H9 (cell line): ENCODE results near the gene TBC1D9. TPM values are rescaled to one million over a fixed set of nuclear protein-coding genes. Genes with fewer than 3 reads are reported as not detected.

Experiments used
- DNase-seq: peaks from one replicate; pipeline ENCODE4 v3.0.0-alpha.2; 2017
- H2AFZ ChIP-seq: one replicate; pipeline ENCODE4 v1.6.1; 2013; ENCODE audit warnings: mild to moderate bottlenecking, low read length, control low read depth, moderate library complexity
- H2AK5ac ChIP-seq: 2 replicates; pipeline ENCODE4 v1.6.1; 2013; ENCODE audit warnings: low read length, control low read depth, mixed read lengths; ENCODE audit not compliant: insufficient read length
- H2BK120ac ChIP-seq: one replicate; pipeline ENCODE4 v1.6.1; 2013; ENCODE audit warnings: low read depth, mild to moderate bottlenecking, low read length, control low read depth, inconsistent platforms; ENCODE audit not compliant: poor library complexity, severe bottlenecking
- H2BK12ac ChIP-seq: 2 replicates; pipeline ENCODE4 v1.6.1; 2013; ENCODE audit warnings: low read length, control low read depth, mixed read lengths, low read depth; ENCODE audit not compliant: insufficient read length
- H2BK15ac ChIP-seq: 2 replicates; pipeline ENCODE4 v1.6.1; 2013; ENCODE audit warnings: low read depth, low read length, control low read depth
- H2BK20ac ChIP-seq: one replicate; pipeline ENCODE4 v1.6.1; 2013; ENCODE audit warnings: low read depth, mild to moderate bottlenecking, low read length, control low read depth, inconsistent platforms; ENCODE audit not compliant: poor library complexity, severe bottlenecking
- H2BK5ac ChIP-seq: 2 replicates; pipeline ENCODE4 v1.6.1; 2013; ENCODE audit warnings: low read length, control low read depth, mixed read lengths; ENCODE audit not compliant: insufficient read length
- H3K14ac ChIP-seq: 2 replicates; pipeline ENCODE4 v1.6.1; 2013; ENCODE audit warnings: low read length, control low read depth; ENCODE audit not compliant: insufficient read depth
- H3K18ac ChIP-seq: 2 replicates; pipeline ENCODE4 v1.6.1; 2013; ENCODE audit warnings: low read depth, mild to moderate bottlenecking, mixed read lengths, low read length, control low read depth; ENCODE audit not compliant: insufficient read length
- H3K23ac ChIP-seq: 2 replicates; pipeline ENCODE4 v1.6.1; 2013; ENCODE audit warnings: low read length, control low read depth, mixed read lengths, low read depth; ENCODE audit not compliant: insufficient read length
- H3K23me2 ChIP-seq: 2 replicates; pipeline ENCODE4 v1.6.1; 2013; ENCODE audit warnings: low read depth, mild to moderate bottlenecking, mixed read lengths, low read length, control low read depth; ENCODE audit not compliant: insufficient read length, poor library complexity, severe bottlenecking
- H3K27ac ChIP-seq: 2 replicates; pipeline ENCODE4 v1.5.1; 2013; ENCODE audit warnings: low read length, control low read depth, mixed read lengths, low read depth; ENCODE audit not compliant: insufficient read length
- H3K27me3 ChIP-seq: 2 replicates; pipeline ENCODE4 v1.6.1; 2013; ENCODE audit warnings: low read length, control low read depth, inconsistent platforms; ENCODE audit not compliant: insufficient read depth
- H3K4ac ChIP-seq: 2 replicates; pipeline ENCODE4 v1.6.1; 2013; ENCODE audit warnings: low read depth, mild to moderate bottlenecking, control low read depth, inconsistent platforms, low read length, moderate library complexity
- H3K4me1 ChIP-seq: 2 replicates; pipeline ENCODE4 v1.6.1; 2013; ENCODE audit warnings: low read length, control low read depth, inconsistent platforms; ENCODE audit not compliant: insufficient read depth
- H3K4me2 ChIP-seq: 2 replicates; pipeline ENCODE4 v1.6.1; 2013; ENCODE audit warnings: low read length, control low read depth, mixed read lengths; ENCODE audit not compliant: insufficient read length, insufficient read depth
- H3K56ac ChIP-seq: 2 replicates; pipeline ENCODE4 v1.6.1; 2013; ENCODE audit warnings: low read depth, mild to moderate bottlenecking, mixed read lengths, low read length, control low read depth; ENCODE audit not compliant: insufficient read length
- H3K79me1 ChIP-seq: 2 replicates; pipeline ENCODE4 v1.6.1; 2013; ENCODE audit warnings: low read depth, mild to moderate bottlenecking, moderate library complexity, low read length, control low read depth, inconsistent platforms; ENCODE audit not compliant: insufficient read depth, poor library complexity, severe bottlenecking
- H3K79me2 ChIP-seq: 2 replicates; pipeline ENCODE4 v1.6.1; 2013; ENCODE audit warnings: low read length, control low read depth, inconsistent platforms; ENCODE audit not compliant: insufficient read depth
- H3K9ac ChIP-seq: 2 replicates; pipeline ENCODE4 v1.6.1; 2013; ENCODE audit warnings: low read length, control low read depth, mixed read lengths; ENCODE audit not compliant: insufficient read length; ENCODE audit errors: extremely low read depth
- H3K9me3 ChIP-seq: one replicate; pipeline ENCODE4 v1.6.1; 2013; ENCODE audit warnings: low read depth, low read length, inconsistent platforms; ENCODE audit not compliant: control insufficient read depth
- H3T11ph ChIP-seq: one replicate; pipeline ENCODE4 v1.6.1; 2013; ENCODE audit warnings: mild to moderate bottlenecking, low read length, control low read depth, inconsistent platforms
- H4K20me1 ChIP-seq: one replicate; pipeline ENCODE4 v1.6.1; 2013; ENCODE audit not compliant: control insufficient read depth, insufficient read length, insufficient read depth
- H4K5ac ChIP-seq: 2 replicates; pipeline ENCODE4 v1.6.1; 2013; ENCODE audit warnings: low read depth, mild to moderate bottlenecking, mixed read lengths, low read length, control low read depth; ENCODE audit not compliant: insufficient read length
- H4K8ac ChIP-seq: replicated peaks from 2 replicates; pipeline ENCODE4 v1.6.1; 2013; ENCODE audit warnings: low read length, control low read depth, mixed read lengths, low read depth; ENCODE audit not compliant: insufficient read length
- H4K91ac ChIP-seq: 2 replicates; pipeline ENCODE4 v1.6.1; 2013; ENCODE audit warnings: low read depth, mild to moderate bottlenecking, moderate library complexity, mixed read lengths, low read length, control low read depth; ENCODE audit not compliant: insufficient read length
- H3K27ac Mint-ChIP-seq, 3 experiments: 2 replicates in 2 of 3; 3 replicates in 1 of 3; pipeline ENCODE4 v1.8.0; 2020 to 2021; ENCODE audit warnings: mixed read lengths in 3 of 3, mild to moderate bottlenecking in 1 of 3, moderate library complexity in 1 of 3
- H3K27me3 Mint-ChIP-seq: 2 replicates; pipeline ENCODE4 v1.8.0; 2021; ENCODE audit warnings: low read depth, mild to moderate bottlenecking, moderate library complexity, mixed read lengths
- H3K36me3 Mint-ChIP-seq, 3 experiments: 2 replicates in 2 of 3; 3 replicates in 1 of 3; pipeline ENCODE4 v1.8.0; 2020 to 2021; ENCODE audit warnings: low read depth in 3 of 3, mixed read lengths in 3 of 3; ENCODE audit not compliant: insufficient read depth in 1 of 3
- H3K4me1 Mint-ChIP-seq, 2 experiments: 2 replicates each; pipeline ENCODE4 v1.8.0; 2020; ENCODE audit warnings: mixed read lengths in 2 of 2
- H3K4me3 Mint-ChIP-seq, 2 experiments: 2 replicates in 1 of 2; 3 replicates in 1 of 2; pipeline ENCODE4 v1.8.0; 2020 to 2021; ENCODE audit warnings: mild to moderate bottlenecking in 2 of 2, mixed read lengths in 2 of 2, moderate library complexity in 1 of 2
- H3K9me3 Mint-ChIP-seq, 2 experiments: 2 replicates in 1 of 2; 3 replicates in 1 of 2; pipeline ENCODE4 v1.8.0; 2020; ENCODE audit warnings: mild to moderate bottlenecking in 2 of 2, mixed read lengths in 2 of 2, moderate library complexity in 1 of 2
- total RNA-seq: library from RNA; stranded (reverse); gene quantifications from 2 replicates; pipeline ENCODE4 v1.2.1, GENCODE V29; 2021
- TF ChIP-seq, protein P1 (sequence below): fragments of 200-600 bp; sonication (generic); conservative IDR thresholded peaks from 3 replicates; pipeline ENCODE4 v1.8.0; 2021; ENCODE audit warnings: antibody characterized with exemption, mild to moderate bottlenecking

The TBC1D9 gene
- total RNA-seq, 1 experiment from 2014 or later = 0.63 TPM

DNA sequence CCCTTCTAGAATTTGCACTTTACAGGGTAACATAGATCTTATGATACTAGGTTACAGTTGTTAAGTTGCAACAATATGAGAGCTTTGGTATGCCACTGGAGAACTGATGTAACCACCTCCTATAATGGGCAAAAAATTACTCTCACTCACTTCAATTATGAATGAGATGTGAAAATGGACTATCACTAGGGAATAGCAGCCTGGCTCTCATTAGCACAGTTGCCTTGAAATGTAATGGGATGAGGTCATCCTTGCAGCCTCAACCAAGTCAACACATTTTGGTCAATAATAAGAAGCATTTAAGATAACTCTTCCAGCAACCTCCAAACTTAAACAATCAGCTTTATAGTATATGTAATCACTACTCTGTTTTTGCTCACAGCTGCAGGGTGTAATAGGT lies 69.4 kb downstream of the TBC1D9 start:
- no peaks in the 10 kb centered on the region for H3K4me1 ChIP-seq
- no peak overlapping the region for H3K27ac ChIP-seq
- no peaks in the 10 kb centered on the region for H3K79me1 ChIP-seq
- Mint-ChIP-seq H3K9me3 (no peaks in the 10 kb centered on the region), H3K4me3 (no peak overlapping the region), H3K27ac (no peak overlapping the region), H3K27me3 (peaks cover 45% of the 10 kb centered on the region), H3K36me3 (no peaks in the 10 kb centered on the region), H3K4me1 (peaks cover 7 to 13% of the 10 kb centered on the region in 2 experiments)
- no peak overlapping the region for H3K4ac ChIP-seq
- peaks cover 15% of the 10 kb centered on the region; the same call in 1 of the 2 replicates for H3K27me3 ChIP-seq
- no peaks in the 10 kb centered on the region for H3K79me2 ChIP-seq
- H4K5ac ChIP-seq = no peak overlapping the region
- DNase-seq = no peak
- H3K9me3 ChIP-seq = no peaks in the 10 kb centered on the region
- no peak overlapping the region for H3K56ac ChIP-seq
- no peak overlapping the region for H2BK12ac ChIP-seq
- H3K4me2 ChIP-seq = no peak overlapping the region
- H4K91ac ChIP-seq = no peak overlapping the region
- H4K20me1 ChIP-seq = no peaks in the 10 kb centered on the region
- no peak overlapping the region for H2AK5ac ChIP-seq
- H3K23ac ChIP-seq = no peak overlapping the region
- no peak overlapping the region for H3K14ac ChIP-seq
- no peak overlapping the region for H3K18ac ChIP-seq
- no peak overlapping the region for H3T11ph ChIP-seq
- H2BK20ac ChIP-seq = no peak overlapping the region
- no peak overlapping the region for H2AFZ ChIP-seq
- H2BK120ac ChIP-seq = no peak overlapping the region
- TF ChIP-seq, protein P1, sequence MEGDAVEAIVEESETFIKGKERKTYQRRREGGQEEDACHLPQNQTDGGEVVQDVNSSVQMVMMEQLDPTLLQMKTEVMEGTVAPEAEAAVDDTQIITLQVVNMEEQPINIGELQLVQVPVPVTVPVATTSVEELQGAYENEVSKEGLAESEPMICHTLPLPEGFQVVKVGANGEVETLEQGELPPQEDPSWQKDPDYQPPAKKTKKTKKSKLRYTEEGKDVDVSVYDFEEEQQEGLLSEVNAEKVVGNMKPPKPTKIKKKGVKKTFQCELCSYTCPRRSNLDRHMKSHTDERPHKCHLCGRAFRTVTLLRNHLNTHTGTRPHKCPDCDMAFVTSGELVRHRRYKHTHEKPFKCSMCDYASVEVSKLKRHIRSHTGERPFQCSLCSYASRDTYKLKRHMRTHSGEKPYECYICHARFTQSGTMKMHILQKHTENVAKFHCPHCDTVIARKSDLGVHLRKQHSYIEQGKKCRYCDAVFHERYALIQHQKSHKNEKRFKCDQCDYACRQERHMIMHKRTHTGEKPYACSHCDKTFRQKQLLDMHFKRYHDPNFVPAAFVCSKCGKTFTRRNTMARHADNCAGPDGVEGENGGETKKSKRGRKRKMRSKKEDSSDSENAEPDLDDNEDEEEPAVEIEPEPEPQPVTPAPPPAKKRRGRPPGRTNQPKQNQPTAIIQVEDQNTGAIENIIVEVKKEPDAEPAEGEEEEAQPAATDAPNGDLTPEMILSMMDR = no peak
- H4K8ac ChIP-seq = no peak overlapping the region
- no peak overlapping the region for H2BK15ac ChIP-seq
- no peak overlapping the region for H3K9ac ChIP-seq
- H3K23me2 ChIP-seq = no peaks in the 10 kb centered on the region
- H2BK5ac ChIP-seq = no peak overlapping the region
